ENCODE measurements around the gene RTP4.

GRCh38 chr3:187325632-187326031 is 42.6 kb upstream of the RTP4 start:
- TF ChIP-seq, protein P1, sequence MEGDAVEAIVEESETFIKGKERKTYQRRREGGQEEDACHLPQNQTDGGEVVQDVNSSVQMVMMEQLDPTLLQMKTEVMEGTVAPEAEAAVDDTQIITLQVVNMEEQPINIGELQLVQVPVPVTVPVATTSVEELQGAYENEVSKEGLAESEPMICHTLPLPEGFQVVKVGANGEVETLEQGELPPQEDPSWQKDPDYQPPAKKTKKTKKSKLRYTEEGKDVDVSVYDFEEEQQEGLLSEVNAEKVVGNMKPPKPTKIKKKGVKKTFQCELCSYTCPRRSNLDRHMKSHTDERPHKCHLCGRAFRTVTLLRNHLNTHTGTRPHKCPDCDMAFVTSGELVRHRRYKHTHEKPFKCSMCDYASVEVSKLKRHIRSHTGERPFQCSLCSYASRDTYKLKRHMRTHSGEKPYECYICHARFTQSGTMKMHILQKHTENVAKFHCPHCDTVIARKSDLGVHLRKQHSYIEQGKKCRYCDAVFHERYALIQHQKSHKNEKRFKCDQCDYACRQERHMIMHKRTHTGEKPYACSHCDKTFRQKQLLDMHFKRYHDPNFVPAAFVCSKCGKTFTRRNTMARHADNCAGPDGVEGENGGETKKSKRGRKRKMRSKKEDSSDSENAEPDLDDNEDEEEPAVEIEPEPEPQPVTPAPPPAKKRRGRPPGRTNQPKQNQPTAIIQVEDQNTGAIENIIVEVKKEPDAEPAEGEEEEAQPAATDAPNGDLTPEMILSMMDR (conservative IDR thresholded peaks at IDR 0.05; ENCODE audit: low read length), result no peak
- TF ChIP-seq EZH2phosphoT487 (IDR thresholded peaks at IDR 0.05; ENCODE audit: borderline replicate concordance), result no peak
